Stomach (tissue), 9 donors: ENCODE results near the gene BATF. TPM values are rescaled to one million over a fixed set of nuclear protein-coding genes. Genes with fewer than 3 reads are reported as not detected.

Experiments
- DNase-seq, 2 donors: peaks; one replicate each; pipeline versions ENCODE4 v3.0.0 to v3.0.0-alpha.2; 2013 to 2019
- H3K27ac ChIP-seq, 5 donors: fragments of 200-600 bp in 4 of 5; sonication (generic) in 4 of 5; one replicate each; pipeline ENCODE4 v1.5.1; 2013 to 2019; ENCODE audit warnings: mild to moderate bottlenecking in 1 of 5, moderate library complexity in 1 of 5
- H3K27me3 ChIP-seq, 3 donors: fragments of 200-600 bp; sonication (generic); one replicate each; pipeline ENCODE4 v1.5.1; 2017 to 2019; ENCODE audit warnings: mixed run types in 1 of 3
- H3K36me3 ChIP-seq, 4 donors: fragments of 200-600 bp; sonication (generic); 1 replicate in 3 of 4; 2 replicates in 1 of 4; pipeline ENCODE4 v1.5.1; 2016 to 2019
- H3K4me1 ChIP-seq, 4 donors: fragments of 200-600 bp; sonication (generic); one replicate each; pipeline ENCODE4 v1.5.1; 2016 to 2019
- H3K4me3 ChIP-seq, 4 donors: fragments of 200-600 bp; sonication (generic) in 3 of 4; one replicate each; pipeline ENCODE4 v1.5.1; 2016 to 2019; ENCODE audit warnings: mild to moderate bottlenecking in 1 of 4
- H3K9me3 ChIP-seq, 4 donors: fragments of 200-600 bp; sonication (generic); one replicate each; pipeline ENCODE4 v1.5.1; 2016 to 2019
- CTCF ChIP-seq, 7 experiments: fragments of 450-650 bp in 4 of 7; fragments of 200-600 bp in 3 of 7; sonication (generic) in 3 of 7; IDR thresholded peaks; one replicate each; pipeline ENCODE4 v1.5.1; 2016 to 2019; ENCODE audit warnings: antibody characterized with exemption in 7 of 7, control low read depth in 2 of 7, mild to moderate bottlenecking in 1 of 7
- EP300 ChIP-seq: sonication (generic); formaldehyde crosslinking; IDR thresholded peaks from one replicate; pipeline ENCODE4 v1.6.1; 2017; ENCODE audit warnings: antibody characterized with exemption
- POLR2A ChIP-seq, 4 donors: fragments of 450-650 bp; IDR thresholded peaks; one replicate each; pipeline ENCODE4 v1.6.1; 2016; ENCODE audit warnings: antibody characterized with exemption in 4 of 4, control low read depth in 2 of 4, mild to moderate bottlenecking in 1 of 4, moderate library complexity in 1 of 4
- POLR2AphosphoS5 ChIP-seq, 3 donors: sonication (generic); formaldehyde crosslinking; IDR thresholded peaks; one replicate each; pipeline ENCODE4 v1.6.1; 2016; ENCODE audit warnings: antibody characterized with exemption in 3 of 3
- WGBS, 5 donors: extraction: QIAGEN DNeasy Blood & Tissue Kit in 3 of 5; methylation state at CpG; one replicate each; pipeline versions ENCODE4 v1.1.5 to v1.1.7; 2013 to 2018; 5-methylcytosine and 5-hydroxymethylcytosine counted together
- intact Hi-C: fragments of 100-400 bp; cut with DNase I; formaldehyde crosslinking; loops from one replicate; pipeline ENCODE4 v1.15.1; 2023; ENCODE audit warnings: low total_unique reads
- polyA plus RNA-seq, 3 donors: library from polyadenylated mRNA; stranded (reverse); fragments of 200-250 nt; gene quantifications; one replicate each; pipeline ENCODE4 v1.2.3, GENCODE V29; 2013
- total RNA-seq, 5 donors: library from RNA; depleted of rRNA; stranded (reverse); fragments of >200 nt; gene quantifications; one replicate each; pipeline versions ENCODE4 v1.1.0 to v1.2.3, GENCODE V29; 2014 to 2016
- donor health status: healthy with polysubstance abuse.
- donor health status: Bipolar disorder and iron deficiency.
- donor health status: healthy.

The BATF gene
- total and polyA plus RNA-seq, 8 donors, result 1.3 to 17.7 (median 7.4) TPM; not detected in 2

GRCh38 chr14:75563931-75564330, 41.7 kb downstream of the BATF start:
- Histone ChIP-seq H3K4me3 (no peak overlapping the region), H3K9me3 (no peaks in the 10 kb centered on the region), H3K4me1 (peaks cover 6 to 17% (median 9%) of the 10 kb centered on the region in 4 donors), H3K27me3 (peaks cover 0 to 42% (median 0%) of the 10 kb centered on the region in 3 donors), H3K27ac (no peak overlapping the region), H3K36me3 (no peaks in the 10 kb centered on the region)
- TF ChIP-seq EP300, result no peak
- TF ChIP-seq POLR2A (IDR thresholded peaks at IDR 0.05), result no peak
- no peak for TF ChIP-seq CTCF (IDR thresholded peaks at IDR 0.05)
- TF ChIP-seq POLR2AphosphoS5 (IDR thresholded peaks at IDR 0.05), result no peak
- intact Hi-C loops, result no loop called here
- DNase-seq, result no peak
- 61 to 72% (median 69%) methylated on average over 4 of the region's 4 CpGs for whole genome bisulfite sequencing, 5 donors

- Histone ChIP-seq H3K4me3 (no peak overlapping the region), H3K4me1 (peaks cover 6 to 11% (median 8%) of the 10 kb centered on the region in 4 donors), H3K27ac (no peak overlapping the region), H3K27me3 (peaks cover 0 to 42% (median 0%) of the 10 kb centered on the region in 3 donors), H3K36me3 (no peaks in the 10 kb centered on the region), H3K9me3 (no peaks in the 10 kb centered on the region)
- WGBS, 5 donors, result 70 to 90% (median 84%) methylated on average over 5 of the region's 5 CpGs
- TF ChIP-seq CTCF (IDR thresholded peaks at IDR 0.05), result no peak
- TF ChIP-seq POLR2A (IDR thresholded peaks at IDR 0.05), result no peak
- TF ChIP-seq POLR2AphosphoS5 (IDR thresholded peaks at IDR 0.05), result no peak
- no peak for TF ChIP-seq EP300
- DNase-seq, result no peak
- intact Hi-C loops, result no loop called here
These were observed 42.8 kb downstream of the BATF start for GRCh38 chr14:75565056-75565455.

- H3K4me3 ChIP-seq, result no peak overlapping the region
- peaks cover 0 to 42% (median 0%) of the 10 kb centered on the region in 3 donors for H3K27me3 ChIP-seq
- H3K36me3 ChIP-seq, result no peaks in the 10 kb centered on the region
- 29 to 59% (median 50%) methylated on average over 4 of the region's 4 CpGs for WGBS, 5 donors
- peaks cover 0 to under 1% (median 0%) of the 10 kb centered on the region in 4 donors for H3K4me1 ChIP-seq
- intact Hi-C loops, result no loop called here
- H3K9me3 ChIP-seq, result no peaks in the 10 kb centered on the region
- TF ChIP-seq EP300 (no peak), POLR2A (IDR thresholded peaks at IDR 0.05) (no peak)
- DNase-seq, result peak in 1 of 2 donors; percentile 40
- no peak overlapping the region for H3K27ac ChIP-seq
These were observed 44.1 kb downstream of the BATF start for GRCh38 chr14:75566321-75566720.

- TF ChIP-seq CTCF (IDR thresholded peaks at IDR 0.05) (no peak), POLR2AphosphoS5 (IDR thresholded peaks at IDR 0.05) (no peak), POLR2A (IDR thresholded peaks at IDR 0.05) (no peak), EP300 (no peak)
- WGBS, 5 donors, result 79 to 85% (median 81%) methylated on average over 8 of the region's 8 CpGs
- Histone ChIP-seq H3K36me3 (no peaks in the 10 kb centered on the region), H3K27me3 (peaks cover 0 to 38% (median 0%) of the 10 kb centered on the region in 3 donors), H3K27ac (no peak overlapping the region), H3K9me3 (no peaks in the 10 kb centered on the region), H3K4me3 (no peak overlapping the region), H3K4me1 (no peaks in the 10 kb centered on the region)
- no peak for DNase-seq
- intact Hi-C loops, result no loop called here
These were observed 44.5 kb downstream of the BATF start for GRCh38 chr14:75566752-75567151.

- no peak for TF ChIP-seq POLR2A (IDR thresholded peaks at IDR 0.05)
- TF ChIP-seq POLR2AphosphoS5 (IDR thresholded peaks at IDR 0.05), result no peak
- TF ChIP-seq EP300, result no peak
- no peak for TF ChIP-seq CTCF (IDR thresholded peaks at IDR 0.05)
- H3K9me3 ChIP-seq, result no peaks in the 10 kb centered on the region
- peaks cover 0 to 41% (median 0%) of the 10 kb centered on the region in 3 donors for H3K27me3 ChIP-seq
- H3K4me1 ChIP-seq, result no peaks in the 10 kb centered on the region
- H3K36me3 ChIP-seq, result no peaks in the 10 kb centered on the region
- intact Hi-C loops, result no loop called here
- no peak overlapping the region for H3K4me3 ChIP-seq
- no peak overlapping the region for H3K27ac ChIP-seq
- no peak for DNase-seq
- WGBS, 5 donors, result 84 to 88% (median 85%) methylated on average over 7 of the region's 7 CpGs
These were observed 45.9 kb downstream of the BATF start for GRCh38 chr14:75568140-75568539.
